HCT116 (cell line): ENCODE results near the gene LRCH1.

Experiments used
- CTCF ChIP-seq, 3 experiments: fragments of 200-600 bp in 1 of 3; sonication (generic) in 1 of 3; IDR thresholded peaks in 2 of 3; conservative IDR thresholded peaks in 1 of 3; 2 replicates each; pipeline ENCODE4 v1.5.1; 2012 to 2017; ENCODE audit warnings: low read depth in 2 of 3, low read length in 2 of 3, antibody characterized with exemption in 1 of 3, borderline replicate concordance in 1 of 3, control low read depth in 1 of 3, mild to moderate bottlenecking in 1 of 3, mixed read lengths in 1 of 3, mixed run types in 1 of 3, moderate library complexity in 1 of 3; ENCODE audit not compliant: insufficient read depth in 1 of 3
- EGR1 ChIP-seq: IDR thresholded peaks from 2 replicates; pipeline ENCODE4 v1.6.1; 2012; ENCODE audit warnings: low read depth
- EZH2 ChIP-seq: fragments of 200-600 bp; sonication (generic); IDR thresholded peaks from 2 replicates; pipeline ENCODE4 v1.6.1; 2017; ENCODE audit warnings: antibody characterized with exemption, mixed run types
- RAD21 ChIP-seq: IDR thresholded peaks from 2 replicates; pipeline ENCODE4 v1.6.1; 2012; ENCODE audit warnings: low read depth, mild to moderate bottlenecking

GRCh38 chr13:46630431-46631178 is 77.6 kb downstream of the LRCH1 start:
- TF ChIP-seq CTCF (IDR thresholded peaks at IDR 0.05 in 2 of 3, conservative IDR thresholded peaks at IDR 0.05 in 1 of 3; ENCODE audit: borderline replicate concordance in 1 of 3, insufficient read depth in 1 of 3, low read depth in 2 of 3, low read length in 2 of 3) = no peak
- no peak for TF ChIP-seq RAD21
- TF ChIP-seq EZH2 = no peak
- no peak for TF ChIP-seq EGR1
